ENCODE results near the gene VSTM4.

VSTM4 gene

GRCh38 chr10:49110684-49111319 is 4.5 kb downstream of the VSTM4 start:
- H3K36me3 Mint-ChIP-seq (ENCODE audit: low read depth), result no peaks in the 10 kb centered on the region
- H3K27ac Mint-ChIP-seq, result no peak overlapping the region
- no peak overlapping the region for H3K4me3 Mint-ChIP-seq
- DNase-seq, result no peak
- peaks cover 40% of the 10 kb centered on the region for H3K27me3 Mint-ChIP-seq (ENCODE audit: low read depth, poor library complexity)
- peaks cover 21% of the 10 kb centered on the region for H3K4me1 Mint-ChIP-seq
- TF ChIP-seq, protein P1, sequence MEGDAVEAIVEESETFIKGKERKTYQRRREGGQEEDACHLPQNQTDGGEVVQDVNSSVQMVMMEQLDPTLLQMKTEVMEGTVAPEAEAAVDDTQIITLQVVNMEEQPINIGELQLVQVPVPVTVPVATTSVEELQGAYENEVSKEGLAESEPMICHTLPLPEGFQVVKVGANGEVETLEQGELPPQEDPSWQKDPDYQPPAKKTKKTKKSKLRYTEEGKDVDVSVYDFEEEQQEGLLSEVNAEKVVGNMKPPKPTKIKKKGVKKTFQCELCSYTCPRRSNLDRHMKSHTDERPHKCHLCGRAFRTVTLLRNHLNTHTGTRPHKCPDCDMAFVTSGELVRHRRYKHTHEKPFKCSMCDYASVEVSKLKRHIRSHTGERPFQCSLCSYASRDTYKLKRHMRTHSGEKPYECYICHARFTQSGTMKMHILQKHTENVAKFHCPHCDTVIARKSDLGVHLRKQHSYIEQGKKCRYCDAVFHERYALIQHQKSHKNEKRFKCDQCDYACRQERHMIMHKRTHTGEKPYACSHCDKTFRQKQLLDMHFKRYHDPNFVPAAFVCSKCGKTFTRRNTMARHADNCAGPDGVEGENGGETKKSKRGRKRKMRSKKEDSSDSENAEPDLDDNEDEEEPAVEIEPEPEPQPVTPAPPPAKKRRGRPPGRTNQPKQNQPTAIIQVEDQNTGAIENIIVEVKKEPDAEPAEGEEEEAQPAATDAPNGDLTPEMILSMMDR (IDR thresholded peaks at IDR 0.05), result no peak
- no peaks in the 10 kb centered on the region for H3K9me3 Mint-ChIP-seq

- TF ChIP-seq, protein P1 (IDR thresholded peaks at IDR 0.05), result no peak
- peaks cover 21% of the 10 kb centered on the region for H3K4me1 Mint-ChIP-seq
- DNase-seq, result no peak
- no peak overlapping the region for H3K27ac Mint-ChIP-seq
- no peak overlapping the region for H3K4me3 Mint-ChIP-seq
- no peaks in the 10 kb centered on the region for H3K9me3 Mint-ChIP-seq
- no peaks in the 10 kb centered on the region for H3K36me3 Mint-ChIP-seq (ENCODE audit: low read depth)
- H3K27me3 Mint-ChIP-seq (ENCODE audit: low read depth, poor library complexity), result peaks cover 44% of the 10 kb centered on the region
These were observed 5.5 kb downstream of the VSTM4 start for GRCh38 chr10:49109669-49110340.

GRCh38 chr10:49108656-49109055 is 6.7 kb downstream of the VSTM4 start:
- DNase-seq, result no peak
- H3K36me3 Mint-ChIP-seq (ENCODE audit: low read depth), result no peaks in the 10 kb centered on the region
- TF ChIP-seq, protein P1 (IDR thresholded peaks at IDR 0.05), result no peak
- H3K9me3 Mint-ChIP-seq, result no peaks in the 10 kb centered on the region
- peaks cover 37% of the 10 kb centered on the region for H3K27me3 Mint-ChIP-seq (ENCODE audit: low read depth, poor library complexity)
- peak overlapping the region; percentile 74 for H3K27ac Mint-ChIP-seq
- no peak overlapping the region for H3K4me3 Mint-ChIP-seq
- H3K4me1 Mint-ChIP-seq, result peaks cover 21% of the 10 kb centered on the region

DNA sequence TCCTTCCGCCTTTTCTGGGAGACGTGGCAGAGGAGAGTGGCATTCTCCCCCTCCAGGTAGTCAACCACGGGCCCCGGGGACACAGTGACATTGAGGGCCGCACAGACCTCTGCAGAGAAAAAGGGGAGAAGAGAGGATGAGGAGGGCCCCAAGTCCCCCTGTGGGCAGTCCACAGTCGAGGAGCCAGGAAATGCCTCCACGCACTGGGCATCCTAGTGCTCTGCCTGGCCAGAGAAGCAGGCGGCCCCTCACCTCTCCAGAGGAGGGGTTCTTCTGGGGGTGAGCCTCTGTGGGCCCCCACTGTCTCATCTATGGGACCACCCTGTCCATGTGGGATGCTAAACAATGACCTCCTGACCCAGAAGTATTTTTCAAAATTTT is 7.4 kb downstream of the VSTM4 start:
- Mint-ChIP-seq H3K36me3 (ENCODE audit: low read depth) (no peaks in the 10 kb centered on the region), H3K4me3 (no peak overlapping the region), H3K27ac (no peak overlapping the region), H3K27me3 (ENCODE audit: low read depth, poor library complexity) (peaks cover 34% of the 10 kb centered on the region), H3K9me3 (no peaks in the 10 kb centered on the region), H3K4me1 (peaks cover 21% of the 10 kb centered on the region)
- DNase-seq, result no peak
- TF ChIP-seq, protein P1 (IDR thresholded peaks at IDR 0.05), result no peak

- DNase-seq, result no peak
- no peaks in the 10 kb centered on the region for H3K36me3 Mint-ChIP-seq (ENCODE audit: low read depth)
- peaks cover 30% of the 10 kb centered on the region for H3K27me3 Mint-ChIP-seq (ENCODE audit: low read depth, poor library complexity)
- no peak overlapping the region for H3K27ac Mint-ChIP-seq
- TF ChIP-seq, protein P1 (IDR thresholded peaks at IDR 0.05), result no peak
- peaks cover 21% of the 10 kb centered on the region for H3K4me1 Mint-ChIP-seq
- H3K9me3 Mint-ChIP-seq, result no peaks in the 10 kb centered on the region
- H3K4me3 Mint-ChIP-seq, result no peak overlapping the region
These were observed 8.0 kb downstream of the VSTM4 start for GRCh38 chr10:49107111-49107886.

Measured in nephron progenitor cell (in vitro differentiated cells).